GM12878 (cell line): Measurements from ENCODE around the gene ALAS2. TPM values are rescaled to one million over a fixed set of nuclear protein-coding genes. Genes with fewer than 3 reads are reported as not detected.

ENCODE experiments used
- ATAC-seq: fragments of 200-7000 bp; cut with Tn5 transposase; 3 replicates; pipeline ENCODE4 v1.9.1; 2020; ENCODE audit warnings: mild to moderate bottlenecking, moderate library complexity
- BruUV-seq: library from RNA; stranded (reverse); fragments of 400-500 nt; replicated peaks from 2 replicates; lab custom pipeline; 2021; lab: Mats Ljungman, UMichigan
- CTCF ChIA-PET: fragments of 300-600 bp; sonication (Branson Sonifier 250); formaldehyde crosslinking; extraction: SDS; loops from one replicate; lab custom pipeline; 2021; ENCODE audit warnings: inconsistent platforms; lab: Yijun Ruan, JAX
- POLR2A ChIA-PET: fragments of 350-600 bp; formaldehyde crosslinking; extraction: SDS; loops from one replicate; lab custom pipeline; 2021; ENCODE audit warnings: inconsistent platforms; lab: Charles Lee
- RAD21 ChIA-PET: fragments of 300-600 bp; sonication (Branson Sonifier 250); formaldehyde crosslinking; loops from one replicate; lab custom pipeline; 2023; ENCODE audit warnings: antibody characterized with exemption; ENCODE audit not compliant: unreplicated experiment; lab: Charles Lee
- SMC1A ChIA-PET: fragments of 300-600 bp; sonication (Branson Sonifier 250); formaldehyde crosslinking; loops from one replicate; lab custom pipeline; 2023; ENCODE audit not compliant: unreplicated experiment, uncharacterized antibody; lab: Charles Lee
- DNase-seq: peaks from one replicate; pipeline ENCODE4 v3.0.0-alpha.2; 2011; ENCODE audit warnings: low read depth, low spot score
- FAIRE-seq: peaks from 3 replicates; lab custom pipeline; 2011; peaks lifted over from hg19 to GRCh38; lab: Jason Lieb, UNC
- H2AFZ ChIP-seq: 2 replicates; pipeline ENCODE4 v1.6.0; 2011; ENCODE audit warnings: low read depth, low read length, control low read depth; ENCODE audit not compliant: control insufficient read depth
- H3K27ac ChIP-seq: 2 replicates; pipeline ENCODE4 v1.5.1; 2011; ENCODE audit warnings: control low read depth; ENCODE audit not compliant: control insufficient read depth, insufficient read depth
- H3K27me3 ChIP-seq, 2 experiments: replicated peaks in 1 of 2; 2 replicates each; pipeline versions ENCODE4 v1.6.0 to v1.6.1; 2011; ENCODE audit warnings: low read length in 1 of 2; ENCODE audit not compliant: control insufficient read depth in 2 of 2, insufficient read depth in 2 of 2
- H3K36me3 ChIP-seq, 2 experiments: 2 replicates each; pipeline ENCODE4 v1.5.1; 2011; ENCODE audit warnings: low read length in 1 of 2; ENCODE audit not compliant: control insufficient read depth in 2 of 2, insufficient read depth in 2 of 2
- H3K4me1 ChIP-seq: 2 replicates; pipeline ENCODE4 v1.6.1; 2011; ENCODE audit warnings: mild to moderate bottlenecking, low read length, moderate library complexity, mixed read lengths; ENCODE audit not compliant: control insufficient read depth, insufficient read depth
- H3K4me2 ChIP-seq: 2 replicates; pipeline ENCODE4 v1.6.0; 2011; ENCODE audit warnings: control low read depth; ENCODE audit not compliant: control insufficient read depth, insufficient read depth
- H3K4me3 ChIP-seq: fragments of 200-600 bp; sonication (generic); 2 replicates; pipeline ENCODE4 v1.5.1; 2016
- H3K79me2 ChIP-seq: 2 replicates; pipeline ENCODE4 v1.6.0; 2011; ENCODE audit warnings: low read length; ENCODE audit not compliant: control insufficient read depth, insufficient read depth
- H3K9ac ChIP-seq: 2 replicates; pipeline ENCODE4 v1.8.0; 2011; ENCODE audit warnings: low read length, control low read depth, mixed read lengths; ENCODE audit not compliant: control insufficient read depth, insufficient read depth
- H3K9me3 ChIP-seq: replicated peaks from 3 replicates; pipeline ENCODE4 v1.5.1; 2011; ENCODE audit warnings: mild to moderate bottlenecking, low read length; ENCODE audit not compliant: control insufficient read depth, insufficient read depth
- H4K20me1 ChIP-seq: 2 replicates; pipeline ENCODE4 v1.6.0; 2011; ENCODE audit not compliant: control insufficient read depth, insufficient read depth
- EZH2 ChIP-seq: IDR thresholded peaks from 2 replicates; pipeline ENCODE4 v1.6.1; 2012; ENCODE audit warnings: low read depth, mild to moderate bottlenecking, control low read depth, inconsistent platforms, low read length, borderline replicate concordance; ENCODE audit not compliant: control insufficient read depth
- NBN ChIP-seq: fragments of 450-650 bp; IDR thresholded peaks from 2 replicates; pipeline ENCODE4 v1.6.1; 2016
- PML ChIP-seq: IDR thresholded peaks from 2 replicates; pipeline ENCODE4 v1.6.1; 2012; ENCODE audit warnings: low read length, inconsistent platforms
- POLR2A ChIP-seq: IDR thresholded peaks from 2 replicates; pipeline ENCODE4 v1.6.1; 2011; ENCODE audit warnings: low read depth, mild to moderate bottlenecking, low read length
- RELA ChIP-seq: fragments of 450-650 bp; IDR thresholded peaks from 2 replicates; pipeline ENCODE4 v1.8.0; 2014; ENCODE audit warnings: borderline replicate concordance; ENCODE audit not compliant: partially characterized antibody
- STAT3 ChIP-seq: IDR thresholded peaks from 2 replicates; pipeline ENCODE4 v1.6.1; 2011; ENCODE audit warnings: low read depth, low read length, improper control_type of control experiment
- ZBTB33 ChIP-seq: fragments of 450-650 bp; IDR thresholded peaks from 2 replicates; pipeline ENCODE4 v1.6.1; 2017; ENCODE audit warnings: mild to moderate bottlenecking
- WGBS: methylation state at CpG from one replicate; pipeline ENCODE4 v1.1.6; 2016; ENCODE audit warnings: low lambda C conversion rate; ENCODE audit not compliant: insufficient replicate concordance, insufficient coverage; ENCODE audit errors: missing lambda C conversion rate; 5-methylcytosine and 5-hydroxymethylcytosine counted together
- in situ Hi-C: fragments of 300-500 bp; cut with MboI; formaldehyde crosslinking; loops from 9 replicates; pipeline ENCODE4 v1.14.3; 2018; ENCODE audit warnings: mixed read lengths
- intact Hi-C: fragments of 100-400 bp; cut with micrococcal nuclease; formaldehyde crosslinking; loops from one replicate; pipeline ENCODE4 v1.14.2; 2022; ENCODE audit not compliant: unreplicated experiment
- polyA plus RNA-seq, 11 experiments: library from polyadenylated mRNA; depleted of rRNA in 4 of 11; unstranded in 6 of 11; stranded (reverse) in 5 of 11; fragments of >200 nt; fragmentation: Nextera tagmentation in 4 of 11; fragmentation: Illumina TruSeq in 1 of 11; extraction: Ambion mirVana in 4 of 11; extraction: Trizol in 1 of 11; gene quantifications; 1 replicate in 1 of 11; 2 replicates in 10 of 11; pipeline versions ENCODE4 v1.2.1 to v1.2.3, GENCODE V29; 2011 to 2016; ENCODE audit warnings: inconsistent platforms in 2 of 11, missing spikeins in 2 of 11, low read depth in 1 of 11
- total RNA-seq, 4 experiments: library from RNA; depleted of rRNA in 3 of 4; stranded (reverse); fragments of >200 nt in 3 of 4; fragmentation: Illumina TruSeq in 1 of 4; extraction: Trizol in 1 of 4; gene quantifications; 2 replicates each; pipeline versions ENCODE4 v1.2.1 to v1.2.3, GENCODE V29; 2013 to 2021

ALAS2 gene
- total and polyA plus RNA-seq, 10 of the 15 experiments (the other 5 are each of a cell fraction or from before 2014, with no cell fraction given), result not detected

- TF ChIP-seq STAT3, result no peak
- TF ChIP-seq PML, result no peak
- no peak for TF ChIP-seq ZBTB33
- no peak for TF ChIP-seq RELA
- no peak for TF ChIP-seq EZH2
- no peak for TF ChIP-seq POLR2A
- no peak for TF ChIP-seq NBN
- H3K79me2 ChIP-seq, result no peaks in the 10 kb centered on the region
- ChIA-PET POLR2A (no interaction called here), SMC1A (no interaction called here), CTCF (no interaction called here), RAD21 (no interaction called here)
- intact Hi-C loops, result no loop called here
- no peak overlapping the region for H3K9ac ChIP-seq
- no peak overlapping the region for H3K27ac ChIP-seq
- H3K4me2 ChIP-seq, result no peak overlapping the region
- no peak overlapping the region for H2AFZ ChIP-seq
- no TSS peak for BruUV-seq
- H4K20me1 ChIP-seq, result no peaks in the 10 kb centered on the region
- no peak overlapping the region for H3K4me3 ChIP-seq
- no peaks in the 10 kb centered on the region for H3K27me3 ChIP-seq
- FAIRE-seq (no peak), ATAC-seq (no peak), DNase-seq (no peak)
- H3K36me3 ChIP-seq, result no peaks in the 10 kb centered on the region
- in situ Hi-C loops, result no loop called here
- H3K4me1 ChIP-seq, result no peaks in the 10 kb centered on the region
- 17% methylated on average over 1 of the region's 1 CpG for WGBS
- H3K9me3 ChIP-seq, result no peaks in the 10 kb centered on the region
These were observed 69.0 kb downstream of the ALAS2 start for GRCh38 chrX:54961750-54962149.

Other genes with a start within 250 kb of the ALAS2 start
Only the 7 nearest of the 9 such genes appear.
- gene MAGED2, start 223.2 kb downstream of the ALAS2 start, total RNA-seq (2014; rRNA removed), result 25.6 and 28.7 TPM in 2 replicates
- 29.3 and 29.8 TPM in 2 replicates for gene MAGED2, start 223.2 kb downstream of the ALAS2 start, total RNA-seq (2014; rRNA removed; fragmentation: Illumina TruSeq; extraction: Trizol)
- 36.4 and 36.8 TPM in 2 replicates for gene MAGED2, start 223.2 kb downstream of the ALAS2 start, total RNA-seq (2021)
- gene MAGED2, start 223.2 kb downstream of the ALAS2 start, polyA plus RNA-seq (2011; rRNA removed), result 42.6 and 47.3 TPM in 2 replicates
- 32.4 and 40.4 TPM in 2 replicates for gene MAGED2, start 223.2 kb downstream of the ALAS2 start, polyA plus RNA-seq (2014; fragmentation: Illumina TruSeq; extraction: Trizol)
- 10 to 100 TPM; 26.0 to 29.9 TPM for gene MAGED2, start 223.2 kb downstream of the ALAS2 start, polyA plus RNA-seq (2014; fragmentation: Nextera tagmentation; extraction: Ambion mirVana)
- gene MAGED2, start 223.2 kb downstream of the ALAS2 start, polyA plus RNA-seq (2014; rRNA removed), result 36.1 and 43.0 TPM in 2 replicates
- 10 to 100 TPM; 45.1 to 47.8 TPM for gene MAGED2, start 223.2 kb downstream of the ALAS2 start, polyA plus RNA-seq (2016; fragmentation: Nextera tagmentation; extraction: Ambion mirVana)
- not detected in 2 replicates for gene TRO, start 110.2 kb downstream of the ALAS2 start, total RNA-seq (2014; rRNA removed)
- gene TRO, start 110.2 kb downstream of the ALAS2 start, total RNA-seq (2014; rRNA removed; fragmentation: Illumina TruSeq; extraction: Trizol), result not detected in 2 replicates
- 0.16 TPM in 1 of 2 replicates, not detected in the other for gene TRO, start 110.2 kb downstream of the ALAS2 start, total RNA-seq (2021)
- gene TRO, start 110.2 kb downstream of the ALAS2 start, polyA plus RNA-seq (2011; rRNA removed), result 0.33 and 1.0 TPM in 2 replicates
- gene TRO, start 110.2 kb downstream of the ALAS2 start, polyA plus RNA-seq (2014; fragmentation: Illumina TruSeq; extraction: Trizol), result not detected in 2 replicates
- gene TRO, start 110.2 kb downstream of the ALAS2 start, polyA plus RNA-seq (2014; fragmentation: Nextera tagmentation; extraction: Ambion mirVana), result under 1 TPM in 1 of 2 experiments, not detected in 1; 0.02 TPM
- gene TRO, start 110.2 kb downstream of the ALAS2 start, polyA plus RNA-seq (2014; rRNA removed), result not detected in 2 replicates
- under 1 TPM in 1 of 2 experiments, not detected in 1; 0.35 TPM for gene TRO, start 110.2 kb downstream of the ALAS2 start, polyA plus RNA-seq (2016; fragmentation: Nextera tagmentation; extraction: Ambion mirVana)
- gene PFKFB1, start 36.8 kb downstream of the ALAS2 start, total RNA-seq (2014; rRNA removed), result 0.11 and 0.45 TPM in 2 replicates
- 0.27 and 0.41 TPM in 2 replicates for gene PFKFB1, start 36.8 kb downstream of the ALAS2 start, total RNA-seq (2014; rRNA removed; fragmentation: Illumina TruSeq; extraction: Trizol)
- gene PFKFB1, start 36.8 kb downstream of the ALAS2 start, total RNA-seq (2021), result 0.35 and 0.38 TPM in 2 replicates
- 0.43 and 0.48 TPM in 2 replicates for gene PFKFB1, start 36.8 kb downstream of the ALAS2 start, polyA plus RNA-seq (2011; rRNA removed)
- gene PFKFB1, start 36.8 kb downstream of the ALAS2 start, polyA plus RNA-seq (2014; fragmentation: Illumina TruSeq; extraction: Trizol), result 0.44 and 1.00 TPM in 2 replicates
- under 1 TPM; 0.23 to 0.33 TPM for gene PFKFB1, start 36.8 kb downstream of the ALAS2 start, polyA plus RNA-seq (2014; fragmentation: Nextera tagmentation; extraction: Ambion mirVana)
- gene PFKFB1, start 36.8 kb downstream of the ALAS2 start, polyA plus RNA-seq (2014; rRNA removed), result 0.34 and 0.35 TPM in 2 replicates
- under 1 TPM; 0.13 to 0.59 TPM for gene PFKFB1, start 36.8 kb downstream of the ALAS2 start, polyA plus RNA-seq (2016; fragmentation: Nextera tagmentation; extraction: Ambion mirVana)
- 14.3 and 14.9 TPM in 2 replicates for gene APEX2, start 30.6 kb downstream of the ALAS2 start, total RNA-seq (2014; rRNA removed)
- 15.4 and 17.3 TPM in 2 replicates for gene APEX2, start 30.6 kb downstream of the ALAS2 start, total RNA-seq (2014; rRNA removed; fragmentation: Illumina TruSeq; extraction: Trizol)
- gene APEX2, start 30.6 kb downstream of the ALAS2 start, total RNA-seq (2021), result 35.4 and 38.9 TPM in 2 replicates
- gene APEX2, start 30.6 kb downstream of the ALAS2 start, polyA plus RNA-seq (2011; rRNA removed), result 21.1 and 41.7 TPM in 2 replicates
- 24.5 and 35.7 TPM in 2 replicates for gene APEX2, start 30.6 kb downstream of the ALAS2 start, polyA plus RNA-seq (2014; fragmentation: Illumina TruSeq; extraction: Trizol)
- gene APEX2, start 30.6 kb downstream of the ALAS2 start, polyA plus RNA-seq (2014; fragmentation: Nextera tagmentation; extraction: Ambion mirVana), result 10 to 100 TPM; 18.9 to 20.4 TPM
- gene APEX2, start 30.6 kb downstream of the ALAS2 start, polyA plus RNA-seq (2014; rRNA removed), result 43.5 and 44.2 TPM in 2 replicates
- 10 to 100 TPM; 51.4 to 51.7 TPM for gene APEX2, start 30.6 kb downstream of the ALAS2 start, polyA plus RNA-seq (2016; fragmentation: Nextera tagmentation; extraction: Ambion mirVana)
- gene PAGE2B, start 44.1 kb upstream of the ALAS2 start, total RNA-seq (2014; rRNA removed), result not detected in 2 replicates
- not detected in 2 replicates for gene PAGE2B, start 44.1 kb upstream of the ALAS2 start, total RNA-seq (2014; rRNA removed; fragmentation: Illumina TruSeq; extraction: Trizol)
- gene PAGE2B, start 44.1 kb upstream of the ALAS2 start, total RNA-seq (2021), result not detected in 2 replicates
- gene PAGE2B, start 44.1 kb upstream of the ALAS2 start, polyA plus RNA-seq (2011; rRNA removed), result 0.65 and 0.94 TPM in 2 replicates
- gene PAGE2B, start 44.1 kb upstream of the ALAS2 start, polyA plus RNA-seq (2014; fragmentation: Illumina TruSeq; extraction: Trizol), result not detected in 2 replicates
- gene PAGE2B, start 44.1 kb upstream of the ALAS2 start, polyA plus RNA-seq (2014; fragmentation: Nextera tagmentation; extraction: Ambion mirVana), result under 1 TPM in 1 of 2 experiments, not detected in 1; 0.22 TPM
- gene PAGE2B, start 44.1 kb upstream of the ALAS2 start, polyA plus RNA-seq (2014; rRNA removed), result 0.32 TPM in 1 of 2 replicates, not detected in the other
- gene PAGE2B, start 44.1 kb upstream of the ALAS2 start, polyA plus RNA-seq (2016; fragmentation: Nextera tagmentation; extraction: Ambion mirVana), result not detected
- not detected in 2 replicates for gene PAGE2, start 58.0 kb upstream of the ALAS2 start, total RNA-seq (2014; rRNA removed)
- not detected in 2 replicates for gene PAGE2, start 58.0 kb upstream of the ALAS2 start, total RNA-seq (2014; rRNA removed; fragmentation: Illumina TruSeq; extraction: Trizol)
- not detected in 2 replicates for gene PAGE2, start 58.0 kb upstream of the ALAS2 start, total RNA-seq (2021)
- gene PAGE2, start 58.0 kb upstream of the ALAS2 start, polyA plus RNA-seq (2011; rRNA removed), result 0.81 and 0.85 TPM in 2 replicates
- not detected in 2 replicates for gene PAGE2, start 58.0 kb upstream of the ALAS2 start, polyA plus RNA-seq (2014; fragmentation: Illumina TruSeq; extraction: Trizol)
- gene PAGE2, start 58.0 kb upstream of the ALAS2 start, polyA plus RNA-seq (2014; fragmentation: Nextera tagmentation; extraction: Ambion mirVana), result not detected
- not detected in 2 replicates for gene PAGE2, start 58.0 kb upstream of the ALAS2 start, polyA plus RNA-seq (2014; rRNA removed)
- gene PAGE2, start 58.0 kb upstream of the ALAS2 start, polyA plus RNA-seq (2016; fragmentation: Nextera tagmentation; extraction: Ambion mirVana), result not detected
- gene PAGE5, start 189.4 kb upstream of the ALAS2 start, total RNA-seq (2014; rRNA removed), result not detected in 2 replicates
- gene PAGE5, start 189.4 kb upstream of the ALAS2 start, total RNA-seq (2014; rRNA removed; fragmentation: Illumina TruSeq; extraction: Trizol), result 0.45 TPM in 1 of 2 replicates, not detected in the other
- not detected in 2 replicates for gene PAGE5, start 189.4 kb upstream of the ALAS2 start, total RNA-seq (2021)
- 3.7 and 4.2 TPM in 2 replicates for gene PAGE5, start 189.4 kb upstream of the ALAS2 start, polyA plus RNA-seq (2011; rRNA removed)
- not detected in 2 replicates for gene PAGE5, start 189.4 kb upstream of the ALAS2 start, polyA plus RNA-seq (2014; fragmentation: Illumina TruSeq; extraction: Trizol)
- under 1 TPM; 0.23 to 0.49 TPM for gene PAGE5, start 189.4 kb upstream of the ALAS2 start, polyA plus RNA-seq (2014; fragmentation: Nextera tagmentation; extraction: Ambion mirVana)
- not detected in 2 replicates for gene PAGE5, start 189.4 kb upstream of the ALAS2 start, polyA plus RNA-seq (2014; rRNA removed)
- gene PAGE5, start 189.4 kb upstream of the ALAS2 start, polyA plus RNA-seq (2016; fragmentation: Nextera tagmentation; extraction: Ambion mirVana), result not detected